ENCODE results near the gene GXYLT2.

GXYLT2 gene

DNA sequence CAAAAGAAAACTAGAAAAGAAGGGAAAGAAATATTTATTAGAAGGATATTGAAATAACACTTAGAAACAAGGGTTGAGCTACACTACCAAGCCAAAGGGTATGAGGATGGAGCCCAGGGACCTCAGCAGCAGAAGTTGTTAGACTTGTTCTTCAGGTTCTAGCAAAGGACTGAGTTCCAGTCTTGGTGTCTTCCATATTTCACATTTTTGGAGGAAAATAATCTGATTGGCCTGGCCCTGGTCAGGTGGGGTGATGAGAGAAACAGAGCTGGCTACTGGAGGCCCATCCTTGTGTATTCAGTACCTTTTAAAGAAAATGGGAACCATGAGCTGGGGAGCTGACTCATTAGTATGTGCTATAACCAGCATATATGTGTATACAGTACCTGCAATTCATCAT is 137.0 kb downstream of the GXYLT2 start:
- DNase-seq, result no peak

DNA sequence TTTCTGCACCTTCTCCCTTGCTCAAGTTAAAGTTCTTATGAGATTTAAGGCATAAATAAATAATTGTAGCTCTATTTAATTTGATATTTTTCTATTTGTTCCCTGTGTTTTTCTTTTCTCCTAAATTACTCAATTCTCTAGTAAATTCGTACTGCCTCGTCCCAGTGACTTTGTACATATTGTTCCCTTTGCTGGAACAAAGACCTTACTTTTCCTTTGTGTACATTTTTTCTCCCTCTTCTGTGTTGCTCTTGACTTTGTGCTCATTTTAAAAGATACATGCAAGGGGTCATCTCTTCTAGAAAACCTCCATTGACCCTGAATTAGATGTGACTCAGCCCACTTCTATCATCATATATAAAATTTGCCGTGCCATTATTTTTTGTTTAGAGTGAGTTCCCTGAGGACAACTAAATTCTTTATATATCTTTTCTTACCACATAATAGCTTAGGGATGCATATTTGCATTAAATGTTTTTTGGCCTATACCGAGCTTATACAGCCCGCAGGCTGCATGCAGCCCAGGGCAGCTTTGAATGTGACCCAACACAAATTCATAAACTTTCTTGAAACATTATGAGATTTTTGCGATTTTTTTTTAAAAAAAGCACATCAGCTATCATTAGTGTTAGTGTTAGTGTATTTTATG is 138.4 kb downstream of the GXYLT2 start:
- no peak for DNase-seq
